ENCODE results near the gene PWWP2A. TPM values are rescaled to one million over a fixed set of nuclear protein-coding genes. Genes with fewer than 3 reads are reported as not detected.

Gene PWWP2A
- total RNA-seq, 1 donor from 2014 or later = 42.7 TPM

- TF ChIP-seq CTCF (IDR thresholded peaks at IDR 0.05; ENCODE audit: unreplicated experiment) = no peak
- DNase-seq (ENCODE audit: low spot score, unreplicated experiment) = no peak
- Mint-ChIP-seq H3K4me1 (ENCODE audit: low read depth) (no peaks in the 10 kb centered on the region), H3K9me3 (ENCODE audit: low read depth) (no peaks in the 10 kb centered on the region), H3K27ac (no peak overlapping the region), H3K27me3 (no peaks in the 10 kb centered on the region), H3K36me3 (ENCODE audit: insufficient read depth) (peaks cover 25% of the 10 kb centered on the region), H3K4me3 (ENCODE audit: low read depth) (no peak overlapping the region)
Observed at GRCh38 chr5:160054047-160054446, 65.2 kb downstream of the PWWP2A start.

- Mint-ChIP-seq H3K4me3 (ENCODE audit: low read depth) (no peak overlapping the region), H3K4me1 (ENCODE audit: low read depth) (no peaks in the 10 kb centered on the region), H3K36me3 (ENCODE audit: insufficient read depth) (peaks cover 15% of the 10 kb centered on the region), H3K27me3 (no peaks in the 10 kb centered on the region), H3K27ac (no peak overlapping the region), H3K9me3 (ENCODE audit: low read depth) (no peaks in the 10 kb centered on the region)
- no peak for DNase-seq (ENCODE audit: low spot score, unreplicated experiment)
- no peak for TF ChIP-seq CTCF (IDR thresholded peaks at IDR 0.05; ENCODE audit: unreplicated experiment)
Observed at GRCh38 chr5:160049099-160049498, 70.2 kb downstream of the PWWP2A start.

- Mint-ChIP-seq H3K27ac (no peak overlapping the region), H3K4me3 (ENCODE audit: low read depth) (no peak overlapping the region), H3K27me3 (no peaks in the 10 kb centered on the region), H3K9me3 (ENCODE audit: low read depth) (no peaks in the 10 kb centered on the region), H3K4me1 (ENCODE audit: low read depth) (no peaks in the 10 kb centered on the region), H3K36me3 (ENCODE audit: insufficient read depth) (peaks cover 10% of the 10 kb centered on the region)
- TF ChIP-seq CTCF (IDR thresholded peaks at IDR 0.05; ENCODE audit: unreplicated experiment) = no peak
- no peak for DNase-seq (ENCODE audit: low spot score, unreplicated experiment)
Observed at GRCh38 chr5:160048131-160048530, 71.1 kb downstream of the PWWP2A start.

DNA sequence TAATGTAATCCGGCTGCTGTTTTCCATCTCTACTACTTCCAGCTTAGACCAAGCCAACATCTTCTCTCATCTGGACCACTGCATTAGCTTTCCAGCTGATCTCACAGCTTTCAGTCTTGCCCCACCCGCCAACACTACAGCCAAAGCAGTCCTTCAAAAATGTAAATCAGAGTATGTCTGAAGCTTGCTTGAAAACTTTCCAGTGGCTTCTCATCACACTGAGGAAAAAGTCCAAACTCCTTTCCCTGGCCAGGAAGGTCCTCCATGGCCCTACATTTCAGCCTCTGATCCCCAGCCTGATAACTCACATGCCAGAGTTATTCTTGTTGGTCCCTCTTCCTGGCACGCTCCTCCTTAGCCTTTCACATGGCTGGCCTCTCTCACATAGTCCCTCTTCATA lies 71.8 kb downstream of the PWWP2A start:
- Mint-ChIP-seq H3K36me3 (ENCODE audit: insufficient read depth) (peaks cover 10% of the 10 kb centered on the region), H3K9me3 (ENCODE audit: low read depth) (no peaks in the 10 kb centered on the region), H3K4me3 (ENCODE audit: low read depth) (no peak overlapping the region), H3K27me3 (no peaks in the 10 kb centered on the region), H3K4me1 (ENCODE audit: low read depth) (no peaks in the 10 kb centered on the region), H3K27ac (no peak overlapping the region)
- no peak for TF ChIP-seq CTCF (IDR thresholded peaks at IDR 0.05; ENCODE audit: unreplicated experiment)
- DNase-seq (ENCODE audit: low spot score, unreplicated experiment) = no peak

- no peak for TF ChIP-seq CTCF (IDR thresholded peaks at IDR 0.05; ENCODE audit: unreplicated experiment)
- no peaks in the 10 kb centered on the region for H3K9me3 Mint-ChIP-seq (ENCODE audit: low read depth)
- H3K4me1 Mint-ChIP-seq (ENCODE audit: low read depth) = no peaks in the 10 kb centered on the region
- H3K4me3 Mint-ChIP-seq (ENCODE audit: low read depth) = no peak overlapping the region
- H3K27me3 Mint-ChIP-seq = no peaks in the 10 kb centered on the region
- no peak for DNase-seq (ENCODE audit: low spot score, unreplicated experiment)
- peaks cover 10% of the 10 kb centered on the region for H3K36me3 Mint-ChIP-seq (ENCODE audit: insufficient read depth)
- no peak overlapping the region for H3K27ac Mint-ChIP-seq
Observed at GRCh38 chr5:160044967-160045366, 74.3 kb downstream of the PWWP2A start.

All from progenitor cell of endocrine pancreas (in vitro differentiated cells).